NCI-H1694 (cell line): ENCODE results near the gene NDUFC2.
"Not testable (repeated sequence)": the region's sequence is repeated elsewhere in the genome, so short reads cannot be mapped to it uniquely, and the experiment has no call there.

Experiments used
- DNase-seq: peaks from one replicate; lab custom pipeline; 2025; lab: John Stamatoyannopoulos, UW

NDUFC2 gene

GRCh38 chr11:78080084-78080817 is 589 bp upstream of the NDUFC2 start:
- DNase-seq: no peak

GRCh38 chr11:78078218-78079167 is 1.2 kb downstream of the NDUFC2 start:
- DNase-seq: no peak

GRCh38 chr11:78077592-78077991 is 2.1 kb downstream of the NDUFC2 start:
- not testable (repeated sequence) for DNase-seq

- DNase-seq: no peak
These were observed 2.8 kb downstream of the NDUFC2 start for GRCh38 chr11:78076733-78077403.

- no peak for DNase-seq
These were observed 4.9 kb downstream of the NDUFC2 start for GRCh38 chr11:78074756-78075155.

GRCh38 chr11:78072455-78072854 is 7.2 kb downstream of the NDUFC2 start:
- DNase-seq: no peak

- no peak for DNase-seq
These were observed 7.9 kb downstream of the NDUFC2 start for GRCh38 chr11:78071717-78072116.

GRCh38 chr11:78070621-78071020 is 9.0 kb downstream of the NDUFC2 start:
- DNase-seq: no peak

- peak; percentile 33 for DNase-seq
These were observed 10.2 kb downstream of the NDUFC2 start for GRCh38 chr11:78069465-78069864.

- DNase-seq: no peak
These were observed 12.0 kb downstream of the NDUFC2 start for GRCh38 chr11:78067704-78068103.

GRCh38 chr11:78066471-78066870 is 13.2 kb downstream of the NDUFC2 start:
- DNase-seq: no peak

- no peak for DNase-seq
These were observed 14.5 kb downstream of the NDUFC2 start for GRCh38 chr11:78065203-78065602.

- no peak for DNase-seq
These were observed 16.1 kb downstream of the NDUFC2 start, which contains the start of gene THRSP for GRCh38 chr11:78063440-78064181. Gene THRSP (plus strand): TSS chr11:78063861. CDS start chr11:78063882, 21 bp downstream.

- DNase-seq: no peak
These were observed 17.0 kb downstream of the NDUFC2 start for GRCh38 chr11:78062671-78063070.

- DNase-seq: no peak
These were observed 17.7 kb downstream of the NDUFC2 start for GRCh38 chr11:78061921-78062311.

GRCh38 chr11:78061088-78061920 is 18.4 kb downstream of the NDUFC2 start:
- no peak for DNase-seq

- no peak for DNase-seq
These were observed 19.1 kb downstream of the NDUFC2 start for GRCh38 chr11:78060533-78060932.

GRCh38 chr11:78059749-78060328 is 19.8 kb downstream of the NDUFC2 start:
- not testable (repeated sequence) for DNase-seq

GRCh38 chr11:78057462-78058055 is 22.1 kb downstream of the NDUFC2 start:
- DNase-seq: no peak

- DNase-seq: no peak
These were observed 23.6 kb downstream of the NDUFC2 start for GRCh38 chr11:78056093-78056492.
